ENCODE results near the gene CRPPA. TPM values are rescaled to one million over a fixed set of nuclear protein-coding genes. Genes with fewer than 3 reads are reported as not detected.

CRPPA gene
- total and polyA plus RNA-seq, 2 of the 4 experiments (the other 2 are of a cell fraction), result 0.67 to 1.3 TPM

DNA sequence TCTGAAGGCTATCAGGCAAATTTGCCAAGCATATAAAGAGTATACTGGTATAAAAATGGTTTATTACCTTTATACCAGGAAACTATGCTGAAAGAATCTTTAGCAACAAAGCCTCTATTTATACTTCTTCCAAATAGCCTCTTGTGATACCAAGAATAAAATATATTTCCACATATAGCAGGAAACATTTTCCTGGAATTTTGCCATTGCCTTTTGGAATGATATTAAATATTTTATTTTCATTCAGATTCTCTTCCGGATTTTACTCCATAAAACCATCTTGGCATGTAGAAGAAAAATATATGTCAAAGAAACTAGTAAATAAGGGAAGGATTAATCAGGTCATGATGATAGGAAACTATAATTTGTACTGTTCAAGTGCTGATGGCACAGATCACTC, 26.5 kb upstream of the CRPPA start:
- H4K8ac ChIP-seq (ENCODE audit: low read depth in 2 of 2, low read length in 2 of 2), result no peak overlapping the region
- intact Hi-C loops (cut with micrococcal nuclease), result no loop called here
- H3K4me3 ChIP-seq (ENCODE audit: insufficient read depth, low read depth, low read length), result no peak overlapping the region
- peaks cover 3% of the 10 kb centered on the region; the same call in 1 of the 2 replicates for H3K4me1 ChIP-seq (ENCODE audit: control insufficient read depth, insufficient read depth, low read length)
- DNase-seq (no peak), ATAC-seq (ENCODE audit: low read depth) (no peak)
- no peak overlapping the region for H3K4ac ChIP-seq (ENCODE audit: low read depth, low read length)
- no peak overlapping the region for H3K27ac ChIP-seq (ENCODE audit: insufficient read depth, low read length)
- no peaks in the 10 kb centered on the region for H3K9me3 ChIP-seq (ENCODE audit: control insufficient read depth, insufficient read depth, low read length)
- TF ChIP-seq, protein P1, sequence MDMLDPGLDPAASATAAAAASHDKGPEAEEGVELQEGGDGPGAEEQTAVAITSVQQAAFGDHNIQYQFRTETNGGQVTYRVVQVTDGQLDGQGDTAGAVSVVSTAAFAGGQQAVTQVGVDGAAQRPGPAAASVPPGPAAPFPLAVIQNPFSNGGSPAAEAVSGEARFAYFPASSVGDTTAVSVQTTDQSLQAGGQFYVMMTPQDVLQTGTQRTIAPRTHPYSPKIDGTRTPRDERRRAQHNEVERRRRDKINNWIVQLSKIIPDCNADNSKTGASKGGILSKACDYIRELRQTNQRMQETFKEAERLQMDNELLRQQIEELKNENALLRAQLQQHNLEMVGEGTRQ (IDR thresholded peaks at IDR 0.05; ENCODE audit: low read depth, low read length), result no peak
- TF ChIP-seq CHD1 (IDR thresholded peaks at IDR 0.05; ENCODE audit: low read depth, low read length) (no peak), RCOR1 (IDR thresholded peaks at IDR 0.05; ENCODE audit: insufficient replicate concordance, low read length) (no peak), POLR2A (IDR thresholded peaks at IDR 0.05; ENCODE audit: low read depth, low read length) (no peak), NFE2L2 (IDR thresholded peaks at IDR 0.05; ENCODE audit: low read depth, low read length) (no peak), MAFK (IDR thresholded peaks at IDR 0.05; ENCODE audit: low read depth, low read length) (no peak), FOS (IDR thresholded peaks at IDR 0.05; ENCODE audit: low read depth, low read length) (no peak), BHLHE40 (IDR thresholded peaks at IDR 0.05; ENCODE audit: low read depth, low read length) (no peak), MAZ (IDR thresholded peaks at IDR 0.05; ENCODE audit: borderline replicate concordance, low read depth, low read length) (no peak), CEBPB (IDR thresholded peaks at IDR 0.05; ENCODE audit: low read depth, low read length) (no peak), RFX5 (IDR thresholded peaks at IDR 0.05; ENCODE audit: low read depth, low read length) (no peak)
- TF ChIP-seq, protein P2, sequence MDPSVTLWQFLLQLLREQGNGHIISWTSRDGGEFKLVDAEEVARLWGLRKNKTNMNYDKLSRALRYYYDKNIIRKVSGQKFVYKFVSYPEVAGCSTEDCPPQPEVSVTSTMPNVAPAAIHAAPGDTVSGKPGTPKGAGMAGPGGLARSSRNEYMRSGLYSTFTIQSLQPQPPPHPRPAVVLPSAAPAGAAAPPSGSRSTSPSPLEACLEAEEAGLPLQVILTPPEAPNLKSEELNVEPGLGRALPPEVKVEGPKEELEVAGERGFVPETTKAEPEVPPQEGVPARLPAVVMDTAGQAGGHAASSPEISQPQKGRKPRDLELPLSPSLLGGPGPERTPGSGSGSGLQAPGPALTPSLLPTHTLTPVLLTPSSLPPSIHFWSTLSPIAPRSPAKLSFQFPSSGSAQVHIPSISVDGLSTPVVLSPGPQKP (IDR thresholded peaks at IDR 0.05; ENCODE audit: borderline replicate concordance, low read depth, low read length), result no peak
- TF ChIP-seq, protein P3, sequence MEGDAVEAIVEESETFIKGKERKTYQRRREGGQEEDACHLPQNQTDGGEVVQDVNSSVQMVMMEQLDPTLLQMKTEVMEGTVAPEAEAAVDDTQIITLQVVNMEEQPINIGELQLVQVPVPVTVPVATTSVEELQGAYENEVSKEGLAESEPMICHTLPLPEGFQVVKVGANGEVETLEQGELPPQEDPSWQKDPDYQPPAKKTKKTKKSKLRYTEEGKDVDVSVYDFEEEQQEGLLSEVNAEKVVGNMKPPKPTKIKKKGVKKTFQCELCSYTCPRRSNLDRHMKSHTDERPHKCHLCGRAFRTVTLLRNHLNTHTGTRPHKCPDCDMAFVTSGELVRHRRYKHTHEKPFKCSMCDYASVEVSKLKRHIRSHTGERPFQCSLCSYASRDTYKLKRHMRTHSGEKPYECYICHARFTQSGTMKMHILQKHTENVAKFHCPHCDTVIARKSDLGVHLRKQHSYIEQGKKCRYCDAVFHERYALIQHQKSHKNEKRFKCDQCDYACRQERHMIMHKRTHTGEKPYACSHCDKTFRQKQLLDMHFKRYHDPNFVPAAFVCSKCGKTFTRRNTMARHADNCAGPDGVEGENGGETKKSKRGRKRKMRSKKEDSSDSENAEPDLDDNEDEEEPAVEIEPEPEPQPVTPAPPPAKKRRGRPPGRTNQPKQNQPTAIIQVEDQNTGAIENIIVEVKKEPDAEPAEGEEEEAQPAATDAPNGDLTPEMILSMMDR (conservative IDR thresholded peaks at IDR 0.05; ENCODE audit: low read depth, low read length), result no peak
- ChIA-PET POLR2A (ENCODE audit: unreplicated experiment) (no interaction called here), CTCF (no interaction called here)
- H3K9ac ChIP-seq (ENCODE audit: low read depth, low read length), result no peak overlapping the region
- no peak overlapping the region for H3K18ac ChIP-seq (ENCODE audit: low read depth, low read length)
- no peak overlapping the region for H2AFZ ChIP-seq (replicated peaks; ENCODE audit: low read length, poor library complexity)
- H2BK120ac ChIP-seq (ENCODE audit: low read depth, low read length), result no peak overlapping the region
- H2AK9ac ChIP-seq (replicated peaks; ENCODE audit: low read depth, low read length, poor library complexity), result no peak overlapping the region
- H2BK15ac ChIP-seq (ENCODE audit: low read depth, low read length), result no peak overlapping the region
- H3K4me2 ChIP-seq (ENCODE audit: low read depth, low read length), result no peak overlapping the region
- H4K5ac ChIP-seq (ENCODE audit: low read depth, low read length), result no peak overlapping the region
- peaks cover 3% of the 10 kb centered on the region for H3K9me1 ChIP-seq (ENCODE audit: insufficient read depth, low read length)
- no peak overlapping the region for H3K23ac ChIP-seq (ENCODE audit: low read depth, low read length)
- H2BK5ac ChIP-seq (ENCODE audit: low read depth, low read length, poor library complexity, severe bottlenecking), result no peak overlapping the region
- no peaks in the 10 kb centered on the region for H3K79me1 ChIP-seq (ENCODE audit: low read depth in 1 of 2, low read length in 2 of 2)
- dilution Hi-C loops (cut with HindIII; ENCODE audit: low sequenced_read_pairs, unreplicated experiment), result no loop called here
- BruUV-seq (replicated peaks), result no TSS peak
- in situ Hi-C loops (cut with MboI; ENCODE audit: low sequenced_read_pairs), result no loop called here
- no peaks in the 10 kb centered on the region for H3K36me3 ChIP-seq (ENCODE audit: control insufficient read depth, insufficient read depth, low read length)
- H2AK5ac ChIP-seq (ENCODE audit: low read depth, low read length), result no peak overlapping the region
- no peak overlapping the region for H2BK20ac ChIP-seq (ENCODE audit: low read depth, low read length)
- no peaks in the 10 kb centered on the region for H4K20me1 ChIP-seq (ENCODE audit: insufficient read depth, low read length)
- H3K56ac ChIP-seq (ENCODE audit: extremely low read depth, insufficient read depth, low read length), result no peak overlapping the region
- no peak overlapping the region for H4K91ac ChIP-seq (ENCODE audit: insufficient read depth, low read depth, low read length)
- no CpG with 5 or more reads among the region's 1 CpG for WGBS, 2 experiments (ENCODE audit: extremely low coverage in 2 of 2, insufficient read length in 1 of 2)
- no peak overlapping the region for H3K14ac ChIP-seq (replicated peaks; ENCODE audit: low read depth, low read length)
- no peaks in the 10 kb centered on the region for H3K27me3 ChIP-seq (ENCODE audit: control insufficient read depth, insufficient read depth, low read length)

All from IMR-90 (cell line).